Thyroid gland (tissue), 4 donors: Measurements from ENCODE around the gene KRTAP1-3.
"Not testable (repeated sequence)": the region's sequence is repeated elsewhere in the genome, so short reads cannot be mapped to it uniquely, and the experiment has no call there.

ENCODE experiments used
- CTCF ChIP-seq, 6 experiments: fragments of 200-600 bp in 3 of 6; fragments of 450-650 bp in 3 of 6; sonication (generic) in 3 of 6; IDR thresholded peaks; one replicate each; pipeline ENCODE4 v1.5.1; 2016 to 2019; ENCODE audit warnings: antibody characterized with exemption in 6 of 6, mild to moderate bottlenecking in 2 of 6, inconsistent platforms in 1 of 6, moderate library complexity in 1 of 6
- POLR2A ChIP-seq, 2 donors: fragments of 450-650 bp; IDR thresholded peaks; one replicate each; pipeline ENCODE4 v1.6.1; 2017; ENCODE audit warnings: antibody characterized with exemption in 2 of 2, mild to moderate bottlenecking in 2 of 2, moderate library complexity in 1 of 2

GRCh38 chr17:41040783-41041571 is 6.3 kb upstream of the KRTAP1-3 start, which contains the start of gene KRTAP1-1:
- not testable (repeated sequence) for TF ChIP-seq POLR2A, CTCF (IDR thresholded peaks at IDR 0.05)
